BE2C (cell line): Measurements from ENCODE around the gene NSRP1.

Experiments used
- DNase-seq: peaks from one replicate; pipeline ENCODE4 v3.0.0-alpha.2; 2020
- H3K27me3 ChIP-seq: fragments of 250-450 bp; sonication (Bioruptor Pico); 2 replicates; pipeline ENCODE4 v1.5.1; 2020; ENCODE audit warnings: mild to moderate bottlenecking
- H3K36me3 ChIP-seq: fragments of 250-450 bp; sonication (Bioruptor Pico); 2 replicates; pipeline ENCODE4 v1.5.1; 2020; ENCODE audit warnings: mild to moderate bottlenecking
- H3K4me1 ChIP-seq: fragments of 250-450 bp; sonication (Bioruptor Pico); 2 replicates; pipeline ENCODE4 v1.5.1; 2020
- H3K4me3 ChIP-seq: 2 replicates; pipeline ENCODE4 v1.5.1; 2011; ENCODE audit warnings: low read depth, low read length
- H3K9me3 ChIP-seq: fragments of 250-450 bp; sonication (Bioruptor Pico); 2 replicates; pipeline ENCODE4 v1.5.1; 2020
- CTCF ChIP-seq: IDR thresholded peaks from 2 replicates; pipeline ENCODE4 v1.5.1; 2012; ENCODE audit warnings: mild to moderate bottlenecking, low read depth, low read length

NSRP1 gene

DNA sequence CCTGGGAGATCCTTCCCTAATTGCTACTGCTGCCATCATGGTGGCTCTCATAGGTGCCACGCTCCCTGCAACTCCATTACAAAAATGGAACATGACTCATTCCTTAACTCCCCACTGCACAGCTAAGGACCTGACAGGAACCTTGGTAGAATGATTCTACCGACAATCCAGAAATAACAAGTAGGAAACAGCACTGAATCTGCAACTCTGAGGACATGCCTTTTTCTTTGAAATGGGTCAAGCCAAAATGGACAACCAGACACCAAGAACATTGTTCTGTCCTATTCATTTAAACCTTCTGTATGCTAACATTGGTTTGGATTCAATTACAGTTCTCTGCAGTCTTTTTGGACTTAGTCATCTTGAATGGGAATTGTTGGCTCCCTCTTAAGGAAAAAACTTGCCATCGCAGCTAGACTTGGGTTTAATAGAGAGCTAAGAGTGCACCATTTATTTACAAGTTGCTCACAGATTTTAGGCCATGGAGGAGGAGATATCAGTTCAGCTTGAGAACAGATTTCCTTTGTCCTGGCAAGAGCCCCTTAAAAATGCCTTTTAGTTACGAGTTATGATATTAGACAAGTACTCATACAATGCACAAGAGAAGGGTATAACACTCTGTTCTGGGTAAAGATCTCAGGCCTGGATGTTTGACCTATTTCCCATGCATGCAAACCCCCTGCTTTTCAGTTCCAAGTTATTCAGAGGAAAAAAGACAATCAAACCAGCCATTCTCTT is 20.9 kb upstream of the NSRP1 start:
- H3K36me3 ChIP-seq, result no peaks in the 10 kb centered on the region
- no peaks in the 10 kb centered on the region for H3K9me3 ChIP-seq
- TF ChIP-seq CTCF, result peak; percentile 55
- no peak overlapping the region for H3K4me3 ChIP-seq
- DNase-seq, result no peak
- H3K4me1 ChIP-seq, result no peaks in the 10 kb centered on the region
- no peaks in the 10 kb centered on the region for H3K27me3 ChIP-seq

- DNase-seq, result no peak
- H3K4me1 ChIP-seq, result no peaks in the 10 kb centered on the region
- H3K4me3 ChIP-seq, result no peak overlapping the region
- no peaks in the 10 kb centered on the region for H3K36me3 ChIP-seq
- no peak for TF ChIP-seq CTCF
- no peaks in the 10 kb centered on the region for H3K27me3 ChIP-seq
- H3K9me3 ChIP-seq, result no peaks in the 10 kb centered on the region
Observed at GRCh38 chr17:30101686-30102390, 14.8 kb upstream of the NSRP1 start.

DNA sequence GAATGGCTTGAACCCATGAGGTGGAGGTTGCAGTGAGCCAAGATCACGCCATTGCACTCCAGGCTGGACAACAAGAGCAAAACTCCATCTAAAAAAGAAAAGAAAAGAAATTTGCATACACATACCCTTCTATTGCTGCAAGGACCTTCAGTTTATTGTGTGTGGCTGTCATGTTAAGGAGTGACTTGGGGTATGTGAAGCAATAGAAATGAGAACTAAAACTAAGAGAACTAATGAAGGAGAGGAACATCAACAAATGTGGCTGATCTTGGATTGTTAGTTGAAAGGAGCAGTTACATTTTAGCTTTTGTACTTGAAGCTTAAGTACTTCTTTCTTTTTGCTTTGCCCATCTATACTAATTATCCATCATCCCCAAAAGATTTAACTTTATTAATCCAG is 12.7 kb upstream of the NSRP1 start:
- TF ChIP-seq CTCF, result no peak
- H3K27me3 ChIP-seq, result no peaks in the 10 kb centered on the region

GRCh38 chr17:30104575-30105339 is 11.9 kb upstream of the NSRP1 start:
- TF ChIP-seq CTCF, result peak; percentile 79
- Histone ChIP-seq H3K4me3 (peak overlapping the region; percentile 49), H3K4me1 (no peaks in the 10 kb centered on the region), H3K9me3 (no peaks in the 10 kb centered on the region), H3K36me3 (no peaks in the 10 kb centered on the region), H3K27me3 (no peaks in the 10 kb centered on the region)
- peak; percentile 76 for DNase-seq

More for the DNA sequence above, 12.7 kb upstream of the NSRP1 start:
- Histone ChIP-seq H3K9me3 (no peaks in the 10 kb centered on the region), H3K4me3 (no peak overlapping the region), H3K36me3 (no peaks in the 10 kb centered on the region), H3K4me1 (no peaks in the 10 kb centered on the region)
- no peak for DNase-seq

GRCh38 chr17:30112794-30113193 is 3.8 kb upstream of the NSRP1 start:
- Histone ChIP-seq H3K4me1 (no peaks in the 10 kb centered on the region), H3K27me3 (no peaks in the 10 kb centered on the region), H3K36me3 (no peaks in the 10 kb centered on the region), H3K4me3 (no peak overlapping the region), H3K9me3 (no peaks in the 10 kb centered on the region)
- no peak for DNase-seq
- TF ChIP-seq CTCF, result no peak
